Mucosa of stomach (tissue), 1 donor: ENCODE measurements around the gene MYLK3.
"Not testable (repeated sequence)": the region's sequence is repeated elsewhere in the genome, so short reads cannot be mapped to it uniquely, and the experiment has no call there.

Experiments used
- H3K27me3 ChIP-seq: one replicate; pipeline ENCODE4 v1.7.0; 2013; ENCODE audit warnings: mild to moderate bottlenecking, low read length; ENCODE audit not compliant: control insufficient read depth, insufficient read depth
- H3K36me3 ChIP-seq: one replicate; pipeline ENCODE4 v1.7.0; 2013; ENCODE audit warnings: low read length; ENCODE audit not compliant: control insufficient read depth, insufficient read depth
- H3K4me1 ChIP-seq: one replicate; pipeline ENCODE4 v1.7.0; 2013; ENCODE audit warnings: mild to moderate bottlenecking, low read length; ENCODE audit not compliant: control insufficient read depth, insufficient read depth
- H3K4me3 ChIP-seq: one replicate; pipeline ENCODE4 v1.7.0; 2013; ENCODE audit warnings: low read length
- H3K9ac ChIP-seq: one replicate; pipeline ENCODE4 v1.7.0; 2013; ENCODE audit warnings: mild to moderate bottlenecking, low read length, moderate library complexity
- H3K9me3 ChIP-seq: one replicate; pipeline ENCODE4 v1.7.0; 2013; ENCODE audit warnings: mild to moderate bottlenecking, low read length, moderate library complexity; ENCODE audit not compliant: control insufficient read depth
- donor health status: Pancreatic carcinoma.

The MYLK3 gene

GRCh38 chr16:46691726-46692125 lies 56.4 kb downstream of the MYLK3 start:
- no peaks in the 10 kb centered on the region for H3K9me3 ChIP-seq
- no peaks in the 10 kb centered on the region for H3K27me3 ChIP-seq
- no peak overlapping the region for H3K9ac ChIP-seq
- peaks cover 26% of the 10 kb centered on the region for H3K4me1 ChIP-seq
- no peak overlapping the region for H3K4me3 ChIP-seq
- H3K36me3 ChIP-seq: no peaks in the 10 kb centered on the region

- no peaks in the 10 kb centered on the region for H3K9me3 ChIP-seq
- no peaks in the 10 kb centered on the region for H3K27me3 ChIP-seq
- peak overlapping the region; percentile 68 for H3K4me3 ChIP-seq
- peaks cover 27% of the 10 kb centered on the region for H3K4me1 ChIP-seq
- peak overlapping the region; percentile 86 for H3K9ac ChIP-seq
- no peaks in the 10 kb centered on the region for H3K36me3 ChIP-seq
These were observed 57.6 kb downstream of the MYLK3 start for GRCh38 chr16:46690281-46691178.

- Histone ChIP-seq H3K4me3 (peak within 1 kb of the TSS; percentile 68), H3K4me1 (peaks cover 30% of the 10 kb centered on the region), H3K9ac (peak within 1 kb of the TSS; percentile 86), H3K36me3 (no peaks in the 10 kb centered on the region), H3K27me3 (no peaks in the 10 kb centered on the region), H3K9me3 (no peaks in the 10 kb centered on the region)
These were observed 58.5 kb downstream of the MYLK3 start, which contains the start of gene ORC6 for GRCh38 chr16:46689365-46690280. Gene ORC6, plus strand, starts transcription at chr16:46689659. Its CDS starts 47 bp downstream, at chr16:46689706.

- no peaks in the 10 kb centered on the region for H3K9me3 ChIP-seq
- H3K27me3 ChIP-seq: no peaks in the 10 kb centered on the region
- peak within 1 kb of the TSS; percentile 86 for H3K9ac ChIP-seq
- H3K36me3 ChIP-seq: no peaks in the 10 kb centered on the region
- H3K4me1 ChIP-seq: peaks cover 37% of the 10 kb centered on the region
- peak within 1 kb of the TSS; percentile 68 for H3K4me3 ChIP-seq
These were observed 59.3 kb downstream of the MYLK3 start, which contains the start of gene VPS35 for GRCh38 chr16:46688654-46689364. Gene VPS35, minus strand, starts transcription at chr16:46689178. Its CDS starts 45 bp downstream, at chr16:46689133.

- H3K27me3 ChIP-seq: no peaks in the 10 kb centered on the region
- H3K4me1 ChIP-seq: peaks cover 37% of the 10 kb centered on the region
- H3K9me3 ChIP-seq: no peaks in the 10 kb centered on the region
- H3K36me3 ChIP-seq: no peaks in the 10 kb centered on the region
- H3K9ac ChIP-seq: peak overlapping the region; percentile 86
- H3K4me3 ChIP-seq: peak overlapping the region; percentile 68
These were observed 60.0 kb downstream of the MYLK3 start for GRCh38 chr16:46688101-46688653.

GRCh38 chr16:46687486-46687885 lies 60.7 kb downstream of the MYLK3 start:
- H3K4me1 ChIP-seq: peaks cover 37% of the 10 kb centered on the region
- H3K9me3 ChIP-seq: no peaks in the 10 kb centered on the region
- H3K27me3 ChIP-seq: no peaks in the 10 kb centered on the region
- H3K9ac ChIP-seq: no peak overlapping the region
- H3K4me3 ChIP-seq: no peak overlapping the region
- H3K36me3 ChIP-seq: no peaks in the 10 kb centered on the region

GRCh38 chr16:46686815-46687473 lies 61.2 kb downstream of the MYLK3 start:
- H3K4me1 ChIP-seq: peaks cover 36% of the 10 kb centered on the region
- no peaks in the 10 kb centered on the region for H3K36me3 ChIP-seq
- H3K27me3 ChIP-seq: no peaks in the 10 kb centered on the region
- no peak overlapping the region for H3K9ac ChIP-seq
- H3K4me3 ChIP-seq: no peak overlapping the region
- H3K9me3 ChIP-seq: no peaks in the 10 kb centered on the region

- H3K36me3 ChIP-seq, H3K9me3 ChIP-seq, H3K4me3 ChIP-seq, H3K9ac ChIP-seq, H3K27me3 ChIP-seq: not testable (repeated sequence)
- H3K4me1 ChIP-seq: peaks cover 17% of the 10 kb centered on the region
These were observed 66.3 kb downstream of the MYLK3 start for GRCh38 chr16:46681867-46682266.

- not testable (repeated sequence) for H3K27me3 ChIP-seq, H3K9ac ChIP-seq, H3K4me1 ChIP-seq, H3K36me3 ChIP-seq, H3K9me3 ChIP-seq, H3K4me3 ChIP-seq
These were observed 70.2 kb downstream of the MYLK3 start for GRCh38 chr16:46677943-46678342.

GRCh38 chr16:46673320-46674013 lies 74.7 kb downstream of the MYLK3 start:
- Histone ChIP-seq H3K27me3 (no peaks in the 10 kb centered on the region), H3K9ac (no peak overlapping the region), H3K4me3 (no peak overlapping the region), H3K4me1 (no peaks in the 10 kb centered on the region), H3K36me3 (no peaks in the 10 kb centered on the region), H3K9me3 (no peaks in the 10 kb centered on the region)
